ENCODE measurements around the gene HOXD12.

The HOXD12 gene

DNA sequence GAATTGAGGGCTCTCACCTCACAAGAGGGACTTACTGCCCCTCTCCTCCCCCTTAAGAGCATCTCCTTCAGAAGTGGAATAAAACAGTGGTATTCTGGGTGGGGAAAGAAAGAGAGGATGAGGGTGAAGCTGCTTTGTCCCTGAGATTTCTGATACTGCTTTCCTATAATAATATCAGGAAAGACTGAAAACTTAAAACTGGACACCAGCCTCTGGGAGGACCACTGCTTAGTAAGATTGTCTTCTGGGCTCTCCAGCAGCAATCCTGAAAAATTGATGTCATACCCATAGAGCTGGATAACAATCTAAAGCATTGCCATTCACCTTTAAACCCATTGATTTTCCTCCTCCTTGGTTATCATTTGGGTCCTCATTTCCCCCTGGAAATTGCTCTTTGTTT lies 47.0 kb downstream of the HOXD12 start:
- no peak overlapping the region for H3K27ac ChIP-seq (ENCODE audit: low read length, poor library complexity, severe bottlenecking)
- peaks cover 14% of the 10 kb centered on the region for H3K79me1 ChIP-seq (replicated peaks; ENCODE audit: low read length, poor library complexity, severe bottlenecking)
- no peak overlapping the region for H3K9ac ChIP-seq (ENCODE audit: low read length)
- no peaks in the 10 kb centered on the region for H3K9me3 ChIP-seq (ENCODE audit: control insufficient read depth, low read length)
- no peak overlapping the region for H2BK12ac ChIP-seq (ENCODE audit: low read length in 2 of 2)
- H2BK15ac ChIP-seq (ENCODE audit: low read depth, poor library complexity, severe bottlenecking): no peak overlapping the region
- H3K4ac ChIP-seq (ENCODE audit: low read depth in 1 of 2, low read length in 2 of 2): no peak overlapping the region
- no peak overlapping the region for H4K91ac ChIP-seq (ENCODE audit: low read length)
- H3K4me1 ChIP-seq (ENCODE audit: control insufficient read depth, insufficient read depth, low read depth, low read length): peaks cover 6% of the 10 kb centered on the region
- no peak overlapping the region for H2AFZ ChIP-seq (ENCODE audit: low read depth, low read length)
- no peak for DNase-seq
- no peak overlapping the region for H3K23ac ChIP-seq (ENCODE audit: low read length in 2 of 2)
- H3K4me3 ChIP-seq (ENCODE audit: insufficient read depth in 1 of 2, low read depth in 1 of 2, low read length in 2 of 2): no peak overlapping the region
- no peak overlapping the region for H2AK5ac ChIP-seq (ENCODE audit: low read length, severe bottlenecking)
- H3K4me2 ChIP-seq (ENCODE audit: low read length, poor library complexity, severe bottlenecking): no peak overlapping the region
- H3K27me3 ChIP-seq (ENCODE audit: control insufficient read depth in 1 of 2, insufficient read depth in 1 of 2, low read length in 2 of 2): peaks cover 0 to 69% of the 10 kb centered on the region in 2 experiments
- no peak overlapping the region for H3K14ac ChIP-seq (ENCODE audit: low read length in 2 of 2)
- H2BK120ac ChIP-seq (ENCODE audit: low read depth, low read length): no peak overlapping the region
- peaks cover 3 to 10% of the 10 kb centered on the region in 2 experiments for H3K36me3 ChIP-seq (ENCODE audit: control insufficient read depth in 1 of 2, insufficient read depth in 2 of 2, low read depth in 1 of 2, low read length in 2 of 2)
- no peak overlapping the region for H4K8ac ChIP-seq (ENCODE audit: low read length)
- H2BK5ac ChIP-seq (ENCODE audit: low read depth, low read length, poor library complexity, severe bottlenecking): no peak overlapping the region
- H3K18ac ChIP-seq (ENCODE audit: low read depth in 1 of 2, low read length in 2 of 2): no peak overlapping the region

DNA sequence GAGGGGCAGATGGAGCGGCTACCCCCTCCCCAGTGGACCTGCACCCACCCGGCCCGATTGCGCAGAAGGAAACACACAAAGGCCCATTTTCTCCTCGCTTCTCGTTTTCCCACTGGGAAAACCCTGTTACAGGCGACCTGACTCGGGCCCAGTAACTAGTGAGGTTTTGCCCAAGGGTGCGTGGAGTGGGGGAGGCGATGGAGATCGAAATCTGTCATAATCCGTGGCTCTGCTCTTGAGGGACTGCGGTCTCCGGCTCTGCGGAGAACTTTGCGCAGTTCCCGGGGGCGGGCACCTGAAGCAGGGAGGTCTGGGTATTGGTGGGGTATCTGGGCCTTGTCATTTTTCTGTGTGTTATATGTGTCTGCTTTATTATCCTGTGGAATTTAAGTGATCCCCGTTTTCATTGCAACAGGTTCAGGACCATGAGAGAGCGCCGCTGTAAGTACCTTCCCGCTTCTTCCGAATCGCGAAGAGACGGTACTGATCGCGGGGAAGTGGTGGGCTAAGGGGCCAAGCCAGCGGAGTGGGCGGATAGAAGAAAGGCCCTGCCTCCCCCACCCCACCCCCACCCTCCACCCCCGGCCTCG lies 47.7 kb downstream of the HOXD12 start:
- no peaks in the 10 kb centered on the region for H3K9me3 ChIP-seq (ENCODE audit: control insufficient read depth, low read length)
- H3K9ac ChIP-seq (ENCODE audit: low read length): no peak overlapping the region
- DNase-seq: no peak
- H2BK5ac ChIP-seq (ENCODE audit: low read depth, low read length, poor library complexity, severe bottlenecking): no peak overlapping the region
- H2BK12ac ChIP-seq (ENCODE audit: low read length in 2 of 2): no peak overlapping the region
- no peak overlapping the region for H3K14ac ChIP-seq (ENCODE audit: low read length in 2 of 2)
- H3K79me1 ChIP-seq (replicated peaks; ENCODE audit: low read length, poor library complexity, severe bottlenecking): peaks cover 14% of the 10 kb centered on the region
- peaks cover 9% of the 10 kb centered on the region for H3K4me1 ChIP-seq (ENCODE audit: control insufficient read depth, insufficient read depth, low read depth, low read length)
- no peak overlapping the region for H3K4me3 ChIP-seq (ENCODE audit: insufficient read depth in 1 of 2, low read depth in 1 of 2, low read length in 2 of 2)
- no peak overlapping the region for H3K27ac ChIP-seq (ENCODE audit: low read length, poor library complexity, severe bottlenecking)
- H3K4me2 ChIP-seq (ENCODE audit: low read length, poor library complexity, severe bottlenecking): no peak overlapping the region
- H3K23ac ChIP-seq (ENCODE audit: low read length in 2 of 2): no peak overlapping the region
- no peak overlapping the region for H2AFZ ChIP-seq (ENCODE audit: low read depth, low read length)
- H2BK120ac ChIP-seq (ENCODE audit: low read depth, low read length): no peak overlapping the region
- no peak overlapping the region for H4K8ac ChIP-seq (ENCODE audit: low read length)
- H3K36me3 ChIP-seq (ENCODE audit: control insufficient read depth in 1 of 2, insufficient read depth in 2 of 2, low read depth in 1 of 2, low read length in 2 of 2): peaks cover 3 to 10% of the 10 kb centered on the region in 2 experiments
- no peak overlapping the region for H3K18ac ChIP-seq (ENCODE audit: low read depth in 1 of 2, low read length in 2 of 2)
- no peak overlapping the region for H4K91ac ChIP-seq (ENCODE audit: low read length)
- WGBS: 32% methylated on average over 19 of the region's 32 CpGs
- H3K27me3 ChIP-seq (ENCODE audit: control insufficient read depth in 1 of 2, insufficient read depth in 1 of 2, low read length in 2 of 2): peaks cover 0 to 67% of the 10 kb centered on the region in 2 experiments
- H3K4ac ChIP-seq (ENCODE audit: low read depth in 1 of 2, low read length in 2 of 2): no peak overlapping the region
- H2BK15ac ChIP-seq (ENCODE audit: low read depth, poor library complexity, severe bottlenecking): no peak overlapping the region
- H2AK5ac ChIP-seq (ENCODE audit: low read length, severe bottlenecking): no peak overlapping the region

DNA sequence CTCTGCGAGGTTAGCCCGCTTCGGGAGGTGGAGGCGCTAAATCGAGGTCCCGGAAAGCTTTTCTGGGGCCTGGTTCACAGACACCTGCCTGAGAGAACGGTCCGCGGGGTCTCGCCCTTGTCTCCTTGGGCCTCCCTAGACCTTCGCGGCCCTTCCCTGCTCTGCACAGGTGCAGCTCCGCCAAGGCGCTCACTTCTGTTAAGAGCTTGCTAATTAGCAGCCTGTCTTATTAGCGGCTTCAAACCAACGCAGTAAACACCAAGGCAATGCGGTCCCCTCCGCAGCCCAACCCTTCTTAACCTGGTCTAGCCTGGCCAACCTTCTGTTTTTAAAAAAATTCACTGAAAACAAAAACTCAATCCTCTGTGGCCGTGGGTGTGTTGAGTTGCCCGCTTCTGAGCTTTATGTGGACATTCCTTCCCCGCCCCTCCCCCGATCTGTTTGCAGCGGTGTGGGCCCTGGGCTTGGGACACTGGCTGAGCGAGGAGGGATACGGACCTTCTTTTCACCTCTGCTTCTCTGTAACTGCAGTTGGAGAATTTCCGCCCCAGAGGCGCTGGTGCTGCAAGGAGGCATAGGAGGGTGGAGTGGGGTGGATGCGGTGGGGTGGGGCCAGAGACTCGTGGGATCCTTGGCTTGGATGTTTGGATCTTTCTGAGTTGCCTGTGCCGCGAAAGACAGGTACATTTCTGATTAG lies 48.4 kb downstream of the HOXD12 start:
- H2BK15ac ChIP-seq (ENCODE audit: low read depth, poor library complexity, severe bottlenecking): no peak overlapping the region
- no peak overlapping the region for H2AFZ ChIP-seq (ENCODE audit: low read depth, low read length)
- peak overlapping the region in 1 of 2 experiments; percentile 95 for H3K23ac ChIP-seq (ENCODE audit: low read length in 2 of 2)
- no peak overlapping the region for H3K4me2 ChIP-seq (ENCODE audit: low read length, poor library complexity, severe bottlenecking)
- no peak overlapping the region for H3K9ac ChIP-seq (ENCODE audit: low read length)
- H2BK12ac ChIP-seq (ENCODE audit: low read length in 2 of 2): no peak overlapping the region
- WGBS: 18% methylated on average over 31 of the region's 31 CpGs
- no peak overlapping the region for H4K8ac ChIP-seq (ENCODE audit: low read length)
- no peak overlapping the region for H4K91ac ChIP-seq (ENCODE audit: low read length)
- peaks cover 13% of the 10 kb centered on the region for H3K79me1 ChIP-seq (replicated peaks; ENCODE audit: low read length, poor library complexity, severe bottlenecking)
- H3K27ac ChIP-seq (ENCODE audit: low read length, poor library complexity, severe bottlenecking): no peak overlapping the region
- H3K18ac ChIP-seq (ENCODE audit: low read depth in 1 of 2, low read length in 2 of 2): no peak overlapping the region
- H3K4me1 ChIP-seq (ENCODE audit: control insufficient read depth, insufficient read depth, low read depth, low read length): peaks cover 12% of the 10 kb centered on the region
- no peak overlapping the region for H3K14ac ChIP-seq (ENCODE audit: low read length in 2 of 2)
- no peaks in the 10 kb centered on the region for H3K9me3 ChIP-seq (ENCODE audit: control insufficient read depth, low read length)
- no peak overlapping the region for H2BK120ac ChIP-seq (ENCODE audit: low read depth, low read length)
- H2BK5ac ChIP-seq (ENCODE audit: low read depth, low read length, poor library complexity, severe bottlenecking): no peak overlapping the region
- peaks cover 7 to 13% of the 10 kb centered on the region in 2 experiments for H3K36me3 ChIP-seq (ENCODE audit: control insufficient read depth in 1 of 2, insufficient read depth in 2 of 2, low read depth in 1 of 2, low read length in 2 of 2)
- no peak for DNase-seq
- H2AK5ac ChIP-seq (ENCODE audit: low read length, severe bottlenecking): no peak overlapping the region
- H3K4ac ChIP-seq (ENCODE audit: low read depth in 1 of 2, low read length in 2 of 2): no peak overlapping the region
- no peak overlapping the region for H3K4me3 ChIP-seq (ENCODE audit: insufficient read depth in 1 of 2, low read depth in 1 of 2, low read length in 2 of 2)
- H3K27me3 ChIP-seq (ENCODE audit: control insufficient read depth in 1 of 2, insufficient read depth in 1 of 2, low read length in 2 of 2): peaks cover 0 to 68% of the 10 kb centered on the region in 2 experiments

DNA sequence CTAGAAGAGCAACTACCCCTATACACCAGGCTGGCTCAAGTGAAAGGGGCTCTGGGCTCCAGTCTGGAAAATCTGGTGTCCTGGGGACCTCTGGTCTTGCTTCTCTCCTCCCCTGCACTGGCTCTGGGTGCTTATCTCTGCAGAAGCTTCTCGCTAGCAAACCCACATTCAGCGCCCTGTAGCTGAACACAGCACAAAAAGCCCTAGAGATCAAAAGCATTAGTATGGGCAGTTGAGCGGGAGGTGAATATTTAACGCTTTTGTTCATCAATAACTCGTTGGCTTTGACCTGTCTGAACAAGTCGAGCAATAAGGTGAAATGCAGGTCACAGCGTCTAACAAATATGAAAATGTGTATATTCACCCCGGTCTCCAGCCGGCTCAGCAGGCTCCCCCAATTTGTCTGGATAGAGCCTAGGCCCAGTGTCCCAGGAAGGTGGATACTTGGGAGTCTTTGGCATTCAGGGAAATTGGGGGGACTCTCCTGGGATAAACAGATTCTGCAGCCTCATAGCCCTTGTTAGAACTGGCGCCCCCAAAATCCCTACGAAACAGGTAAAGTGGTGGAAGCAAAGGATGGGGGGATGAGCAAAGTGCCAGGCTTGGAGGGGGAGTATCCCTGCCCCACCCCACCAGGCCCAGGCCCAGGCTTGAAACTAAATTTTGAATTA lies 49.3 kb downstream of the HOXD12 start:
- H3K27me3 ChIP-seq (ENCODE audit: control insufficient read depth in 1 of 2, insufficient read depth in 1 of 2, low read length in 2 of 2): peaks cover 0 to 68% of the 10 kb centered on the region in 2 experiments
- H2AFZ ChIP-seq (ENCODE audit: low read depth, low read length): no peak overlapping the region
- no peak overlapping the region for H3K4me2 ChIP-seq (ENCODE audit: low read length, poor library complexity, severe bottlenecking)
- no peak for DNase-seq
- no peak overlapping the region for H2BK120ac ChIP-seq (ENCODE audit: low read depth, low read length)
- H3K4me3 ChIP-seq (ENCODE audit: insufficient read depth in 1 of 2, low read depth in 1 of 2, low read length in 2 of 2): no peak overlapping the region
- H3K23ac ChIP-seq (ENCODE audit: low read length in 2 of 2): no peak overlapping the region
- no peak overlapping the region for H3K9ac ChIP-seq (ENCODE audit: low read length)
- H3K18ac ChIP-seq (ENCODE audit: low read depth in 1 of 2, low read length in 2 of 2): no peak overlapping the region
- no peak overlapping the region for H3K27ac ChIP-seq (ENCODE audit: low read length, poor library complexity, severe bottlenecking)
- H3K36me3 ChIP-seq (ENCODE audit: control insufficient read depth in 1 of 2, insufficient read depth in 2 of 2, low read depth in 1 of 2, low read length in 2 of 2): peaks cover 9 to 14% of the 10 kb centered on the region in 2 experiments
- H2AK5ac ChIP-seq (ENCODE audit: low read length, severe bottlenecking): no peak overlapping the region
- peaks cover 8% of the 10 kb centered on the region for H3K79me1 ChIP-seq (replicated peaks; ENCODE audit: low read length, poor library complexity, severe bottlenecking)
- peaks cover 12% of the 10 kb centered on the region for H3K4me1 ChIP-seq (ENCODE audit: control insufficient read depth, insufficient read depth, low read depth, low read length)
- no peak overlapping the region for H3K14ac ChIP-seq (ENCODE audit: low read length in 2 of 2)
- H2BK12ac ChIP-seq (ENCODE audit: low read length in 2 of 2): no peak overlapping the region
- WGBS: 45% methylated on average over 11 of the region's 11 CpGs
- H3K4ac ChIP-seq (ENCODE audit: low read depth in 1 of 2, low read length in 2 of 2): no peak overlapping the region
- H2BK15ac ChIP-seq (ENCODE audit: low read depth, poor library complexity, severe bottlenecking): no peak overlapping the region
- no peak overlapping the region for H2BK5ac ChIP-seq (ENCODE audit: low read depth, low read length, poor library complexity, severe bottlenecking)
- H4K8ac ChIP-seq (ENCODE audit: low read length): no peak overlapping the region
- H4K91ac ChIP-seq (ENCODE audit: low read length): no peak overlapping the region
- H3K9me3 ChIP-seq (ENCODE audit: control insufficient read depth, low read length): no peaks in the 10 kb centered on the region
